Central memory CD4-positive, alpha-beta T cell (primary cell): Measurements from ENCODE around the gene ROCK1.
"Not testable (repeated sequence)": the region's sequence is repeated elsewhere in the genome, so short reads cannot be mapped to it uniquely, and the experiment has no call there.

Experiments
- DNase-seq: peaks from one replicate; pipeline ENCODE4 v3.0.0; 2022
- total RNA-seq, 3 experiments: gene quantifications; one replicate each; lab custom pipeline; 2026; lab: John Stamatoyannopoulos, UW

ROCK1 gene
- 181 to 260 (median 234) reads per million in 3 experiments for total RNA-seq

GRCh38 chr18:21111346-21112139 lies at the start of gene ROCK1:
Gene ROCK1 (minus strand): TSS chr18:21111813. CDS start chr18:21110910, 903 bp downstream.
- DNase-seq, result peak; percentile 96

- DNase-seq, result no peak
Measured at GRCh38 chr18:21155443-21155842, 43.8 kb upstream of the ROCK1 start.

GRCh38 chr18:21146016-21146415 lies 34.4 kb upstream of the ROCK1 start:
- DNase-seq, result no peak

- no peak for DNase-seq
Measured at GRCh38 chr18:21145371-21145770, 33.8 kb upstream of the ROCK1 start.

- DNase-seq, result no peak
Measured at GRCh38 chr18:21141668-21142422, 30.2 kb upstream of the ROCK1 start.

- DNase-seq, result not testable (repeated sequence)
Measured at GRCh38 chr18:21137719-21138488, 26.3 kb upstream of the ROCK1 start.

GRCh38 chr18:21134895-21135294 lies 23.3 kb upstream of the ROCK1 start:
- DNase-seq, result peak; percentile 20

- no peak for DNase-seq
Measured at GRCh38 chr18:21132398-21132918, 20.8 kb upstream of the ROCK1 start.

GRCh38 chr18:21131698-21132227 lies 20.1 kb upstream of the ROCK1 start:
- no peak for DNase-seq

GRCh38 chr18:21129566-21130216 lies 18.1 kb upstream of the ROCK1 start:
- no peak for DNase-seq

GRCh38 chr18:21123290-21123926 lies 11.8 kb upstream of the ROCK1 start:
- no peak for DNase-seq

- no peak for DNase-seq
Measured at GRCh38 chr18:21118806-21119205, 7.2 kb upstream of the ROCK1 start.

- DNase-seq, result no peak
Measured at GRCh38 chr18:21117409-21118131, 6.0 kb upstream of the ROCK1 start.

- no peak for DNase-seq
Measured at GRCh38 chr18:21115519-21116411, 4.2 kb upstream of the ROCK1 start.

- no peak for DNase-seq
Measured at GRCh38 chr18:21112543-21113105, 1.0 kb upstream of the ROCK1 start.

GRCh38 chr18:21112140-21112473 lies 494 bp upstream of the ROCK1 start:
- DNase-seq, result no peak

GRCh38 chr18:21110713-21111345 lies 784 bp downstream of the ROCK1 start:
- DNase-seq, result peak; percentile 69

- DNase-seq, result no peak
Measured at GRCh38 chr18:21109936-21110712, 1.5 kb downstream of the ROCK1 start.
